HepG2 (cell line): ENCODE results near the gene SUSD2. TPM values are rescaled to one million over a fixed set of nuclear protein-coding genes. Genes with fewer than 3 reads are reported as not detected.

Experiments
- ATAC-seq: fragments of 200-7000 bp; cut with Tn5 transposase; 3 replicates; pipeline ENCODE4 v1.9.1; 2020; ENCODE audit warnings: mild to moderate bottlenecking, moderate library complexity
- BruUV-seq: library from RNA; stranded (reverse); fragments of 400-500 nt; replicated peaks from 2 replicates; lab custom pipeline; 2021; lab: Mats Ljungman, UMichigan
- CTCF ChIA-PET: fragments of 300-600 bp; formaldehyde crosslinking; extraction: SDS; loops from one replicate; lab custom pipeline; 2021; ENCODE audit warnings: low total read pairs, inconsistent platforms, low intra/inter-chr PET ratio; lab: Yijun Ruan, JAX
- POLR2A ChIA-PET: fragments of 350-600 bp; sonication (Branson Sonifier 250); formaldehyde crosslinking; loops from one replicate; lab custom pipeline; 2020; ENCODE audit warnings: antibody characterized with exemption, inconsistent platforms; lab: Yijun Ruan, JAX
- DNase-seq: peaks from one replicate; pipeline ENCODE4 v3.0.0-alpha.2; 2015; ENCODE audit warnings: low spot score
- FAIRE-seq: peaks from 3 replicates; lab custom pipeline; 2011; peaks lifted over from hg19 to GRCh38; lab: Jason Lieb, UNC
- H2AFZ ChIP-seq: one replicate; pipeline ENCODE4 v1.6.1; 2011; ENCODE audit warnings: low read length, inconsistent platforms
- H3K27ac ChIP-seq: fragments of 300-600 bp; 3 replicates; pipeline ENCODE4 v1.8.0; 2011; ENCODE audit warnings: mixed run types, mild to moderate bottlenecking, mixed read lengths, low read length, inconsistent platforms; ENCODE audit not compliant: insufficient read depth; ENCODE audit errors: extremely low read length
- H3K27me3 ChIP-seq, 2 experiments: fragments of 200-600 bp in 1 of 2; 2 replicates in 1 of 2; 3 replicates in 1 of 2; pipeline versions ENCODE4 v1.6.0 to v1.8.0; 2011; ENCODE audit warnings: low read length in 2 of 2, mild to moderate bottlenecking in 2 of 2, moderate library complexity in 2 of 2, inconsistent platforms in 1 of 2; ENCODE audit not compliant: insufficient read depth in 2 of 2, control insufficient read depth in 1 of 2
- H3K36me3 ChIP-seq, 2 experiments: fragments of 200-600 bp in 1 of 2; replicated peaks in 1 of 2; 2 replicates in 1 of 2; 3 replicates in 1 of 2; pipeline versions ENCODE4 v1.5.1 to v1.8.0; 2011; ENCODE audit warnings: low read length in 2 of 2, inconsistent platforms in 1 of 2; ENCODE audit not compliant: insufficient read depth in 2 of 2, control insufficient read depth in 1 of 2
- H3K4me1 ChIP-seq: 2 replicates; pipeline ENCODE4 v1.5.1; 2012; ENCODE audit warnings: low read length, inconsistent platforms; ENCODE audit not compliant: insufficient read depth
- H3K4me2 ChIP-seq: 2 replicates; pipeline ENCODE4 v1.6.0; 2011; ENCODE audit warnings: low read depth, low read length, inconsistent platforms
- H3K4me3 ChIP-seq, 3 experiments: fragments of 200-600 bp in 1 of 3; sonication (generic), shearing (Covaris generic) in 1 of 3; replicated peaks in 1 of 3; 2 replicates each; pipeline ENCODE4 v1.5.1; 2011 to 2016; ENCODE audit warnings: low read length in 3 of 3, inconsistent platforms in 2 of 3, low read depth in 2 of 3, mild to moderate bottlenecking in 2 of 3, control low read depth in 1 of 3, mixed read lengths in 1 of 3; ENCODE audit not compliant: insufficient read depth in 1 of 3
- H3K79me2 ChIP-seq: one replicate; pipeline ENCODE4 v1.6.1; 2011; ENCODE audit warnings: low read length, inconsistent platforms; ENCODE audit not compliant: insufficient read depth
- H3K9ac ChIP-seq: 2 replicates; pipeline ENCODE4 v1.6.0; 2011; ENCODE audit warnings: mild to moderate bottlenecking, low read depth, low read length, inconsistent platforms; ENCODE audit not compliant: insufficient read depth
- H3K9me3 ChIP-seq: 2 replicates; pipeline ENCODE4 v1.5.1; 2012; ENCODE audit warnings: mild to moderate bottlenecking, low read length
- H4K20me1 ChIP-seq: 2 replicates; pipeline ENCODE4 v1.6.0; 2011; ENCODE audit warnings: inconsistent platforms, mild to moderate bottlenecking, low read length, moderate library complexity; ENCODE audit not compliant: insufficient read depth
- BCL3 ChIP-seq: sonication (generic); formaldehyde crosslinking; IDR thresholded peaks from 2 replicates; pipeline ENCODE4 v1.5.1; 2020; ENCODE audit warnings: mild to moderate bottlenecking, missing genetic modification reagents, moderate library complexity
- CREM ChIP-seq, 2 experiments: sonication (generic) in 1 of 2; formaldehyde crosslinking in 1 of 2; IDR thresholded peaks; 2 replicates each; pipeline versions ENCODE4 v1.4.0 to v1.6.1; 2016 to 2020; ENCODE audit warnings: antibody characterized with exemption in 1 of 2, mild to moderate bottlenecking in 1 of 2, missing genetic modification reagents in 1 of 2
- ESRRA ChIP-seq: sonication (generic); formaldehyde crosslinking; IDR thresholded peaks from 2 replicates; pipeline ENCODE4 v1.5.1; 2020; ENCODE audit warnings: mild to moderate bottlenecking, low read depth, missing genetic modification reagents
- GABPB1 ChIP-seq: IDR thresholded peaks from 2 replicates; pipeline ENCODE4 v1.6.1; 2016; ENCODE audit warnings: mild to moderate bottlenecking, missing genetic modification reagents, moderate library complexity, missing compliant biosample characterization
- HIC2 ChIP-seq: sonication (generic); formaldehyde crosslinking; IDR thresholded peaks from 2 replicates; pipeline ENCODE4 v1.9.0; 2022; ENCODE audit warnings: low read depth, missing genetic modification reagents
- IRF1 ChIP-seq: sonication (generic); formaldehyde crosslinking; IDR thresholded peaks from 2 replicates; pipeline ENCODE4 v1.4.0; 2020; ENCODE audit warnings: low read depth, mild to moderate bottlenecking, missing genetic modification reagents
- MAX ChIP-seq: IDR thresholded peaks from 2 replicates; pipeline ENCODE4 v1.6.1; 2012; ENCODE audit warnings: inconsistent platforms
- PHF21A ChIP-seq: sonication (generic); formaldehyde crosslinking; IDR thresholded peaks from 2 replicates; pipeline ENCODE4 v1.5.0; 2020; ENCODE audit warnings: mild to moderate bottlenecking, missing genetic modification reagents
- RBAK ChIP-seq: sonication (generic); formaldehyde crosslinking; IDR thresholded peaks from 2 replicates; pipeline ENCODE4 v1.5.1; 2020; ENCODE audit warnings: mild to moderate bottlenecking, missing genetic modification reagents
- ZNF274 ChIP-seq: sonication (generic); formaldehyde crosslinking; IDR thresholded peaks from 2 replicates; pipeline ENCODE4 v1.5.1; 2020; ENCODE audit warnings: mild to moderate bottlenecking, missing genetic modification reagents
- ZNF343 ChIP-seq: sonication (generic); formaldehyde crosslinking; IDR thresholded peaks from 2 replicates; pipeline ENCODE4 v1.4.0; 2020; ENCODE audit warnings: mild to moderate bottlenecking, missing genetic modification reagents
- ZNF720 ChIP-seq: sonication (generic); formaldehyde crosslinking; IDR thresholded peaks from 2 replicates; pipeline ENCODE4 v1.4.0; 2020; ENCODE audit warnings: missing genetic modification reagents
- ZNF816 ChIP-seq: sonication (generic); formaldehyde crosslinking; IDR thresholded peaks from 2 replicates; pipeline ENCODE4 v1.8.0; 2022; ENCODE audit warnings: missing genetic modification reagents, mild to moderate bottlenecking, borderline replicate concordance
- WGBS: methylation state at CpG from one replicate; pipeline ENCODE4 v1.1.6; 2017; ENCODE audit warnings: low lambda C conversion rate; 5-methylcytosine and 5-hydroxymethylcytosine counted together
- in situ Hi-C: cut with HindIII; loops from 2 replicates; pipeline ENCODE4 v1.10.0; 2017; ENCODE audit warnings: low pct_unique_long_range_greater_than_20kb; ENCODE audit not compliant: extremely low pct_ligation_motif_present
- intact Hi-C: fragments of 100-400 bp; cut with micrococcal nuclease; formaldehyde crosslinking; loops from one replicate; pipeline ENCODE4 v1.10.0; 2022; ENCODE audit not compliant: unreplicated experiment
- polyA plus RNA-seq, 8 experiments: library from polyadenylated mRNA; depleted of rRNA in 3 of 8; stranded (reverse) in 7 of 8; unstranded in 1 of 8; fragments of >200 nt; fragmentation: Illumina TruSeq in 4 of 8; extraction: Trizol in 4 of 8; gene quantifications; 2 replicates each; pipeline versions ENCODE4 v1.2.1 to v1.2.3, GENCODE V29; 2011 to 2016; ENCODE audit warnings: low read depth in 4 of 8, missing spikeins in 1 of 8, mixed read lengths in 1 of 8; ENCODE audit not compliant: insufficient read depth in 1 of 8
- total RNA-seq, 5 experiments: library from RNA; depleted of rRNA; stranded (reverse); fragments of >200 nt; fragmentation: Illumina TruSeq; extraction: Trizol; gene quantifications; 2 replicates each; pipeline ENCODE4 v1.2.3, GENCODE V29; 2016; ENCODE audit warnings: low read depth in 1 of 5

Gene SUSD2
- total and polyA plus RNA-seq, 2 of the 13 experiments (the other 11 are each of a cell fraction or from before 2014, with no cell fraction given), result 2.1 to 11.0 TPM

GRCh38 chr22:24155627-24156140, 25.6 kb upstream of the SUSD2 start (continued):
- TF ChIP-seq HIC2 (CRISPR knock-in tag), result 0 out of 2 replicates have a peak, but pooled peaks have one; percentile 26
- TF ChIP-seq MAX, result 0 out of 2 replicates have a peak, but pooled peaks have one; percentile 19
- TF ChIP-seq, all 625 proteins: peak for 22

GRCh38 chr22:24156141-24156912, 25.0 kb upstream of the SUSD2 start:
- peak overlapping the region; percentile 3; the same call in 1 of the 2 replicates for H3K9ac ChIP-seq
- DNase-seq, result no peak
- H3K36me3 ChIP-seq, result peaks cover 18 to 48% of the 10 kb centered on the region in 2 experiments; a peak in 3 of 5 replicates
- in situ Hi-C loops (no loop called here), intact Hi-C loops (no loop called here)
- ATAC-seq, result peak; percentile 59
- no peaks in the 10 kb centered on the region for H3K27me3 ChIP-seq
- peaks cover 4% of the 10 kb centered on the region; the same call in 1 of the 2 replicates for H4K20me1 ChIP-seq
- H3K4me2 ChIP-seq, result peak overlapping the region; percentile 89
- 0% methylated on average over 2 of the region's 77 CpGs for WGBS
- no peaks in the 10 kb centered on the region for H3K79me2 ChIP-seq
- no peaks in the 10 kb centered on the region for H3K9me3 ChIP-seq
- peak overlapping the region; percentile 50 to 75 (median 54) for H3K4me3 ChIP-seq
- H3K27ac ChIP-seq, result peak overlapping the region; percentile 48
- POLR2A ChIA-PET, result interaction anchor here (2.5 to 3.2 kb wide), 2 partner anchors 10 to 25 kb away, joined by 10 to 20 read pairs; partner anchors contain the start of gene SUSD2
- CTCF ChIA-PET, result interaction anchor here (1.9 kb wide), 1 partner anchor 18 kb away, joined by 7 read pairs; no protein-coding TSS in a partner anchor
- no TSS peak for BruUV-seq
- FAIRE-seq, result no peak
- peaks cover 40% of the 10 kb centered on the region for H3K4me1 ChIP-seq
- H2AFZ ChIP-seq, result no peak overlapping the region
- TF ChIP-seq IRF1 (CRISPR knock-in tag) (no peak), ZNF343 (CRISPR knock-in tag) (0 out of 2 replicates have a peak, but pooled peaks have one; percentile 29), ZNF720 (CRISPR knock-in tag) (no peak), CREM (IDR thresholded peaks at IDR 0.05) (no peak), CREM (CRISPR knock-in tag; IDR thresholded peaks at IDR 0.05) (no peak), PHF21A (no peak), GABPB1 (CRISPR knock-in tag) (no peak), ZNF816 (CRISPR knock-in tag) (no peak), RBAK (CRISPR knock-in tag) (no peak), ESRRA (CRISPR knock-in tag) (0 out of 2 replicates have a peak, but pooled peaks have one; percentile 4), BCL3 (CRISPR knock-in tag) (0 out of 2 replicates have a peak, but pooled peaks have one; percentile 45), ZNF274 (CRISPR knock-in tag) (0 out of 2 replicates have a peak, but pooled peaks have one; percentile 40)
